Colonic mucosa (tissue), 4 donors: ENCODE measurements around the gene CLDND1. TPM values are rescaled to one million over a fixed set of nuclear protein-coding genes. Genes with fewer than 3 reads are reported as not detected.

Experiments
- DNase-seq: peaks from one replicate; pipeline ENCODE4 v3.0.0-alpha.2; 2020
- H3K27ac ChIP-seq: fragments of 200-600 bp; one replicate; pipeline ENCODE4 v1.8.0; 2021
- H3K27me3 ChIP-seq: fragments of 200-600 bp; one replicate; pipeline ENCODE4 v1.8.0; 2021
- H3K36me3 ChIP-seq: fragments of 200-600 bp; one replicate; pipeline ENCODE4 v1.8.0; 2021
- H3K4me1 ChIP-seq: fragments of 200-600 bp; one replicate; pipeline ENCODE4 v1.8.0; 2021; ENCODE audit warnings: mild to moderate bottlenecking
- H3K4me3 ChIP-seq: fragments of 200-600 bp; one replicate; pipeline ENCODE4 v1.8.0; 2021
- H3K9ac ChIP-seq, 2 donors: one replicate each; pipeline ENCODE4 v1.7.0; 2013; ENCODE audit warnings: control low read depth in 2 of 2, low read depth in 2 of 2, low read length in 2 of 2
- H3K9me3 ChIP-seq: fragments of 200-600 bp; one replicate; pipeline ENCODE4 v1.8.0; 2021
- intact Hi-C: fragments of 100-400 bp; cut with DNase I; formaldehyde crosslinking; loops from one replicate; pipeline ENCODE4 v1.14.1; 2022
- total RNA-seq, 2 donors: library from RNA; stranded (reverse); fragmentation: NEBNext Ultra II Directional in 1 of 2; extraction: Animal tissue kit (Norgen Biotek cat#: 25700) in 1 of 2; gene quantifications; one replicate each; pipeline ENCODE4 v1.2.1, GENCODE V29; 2021
- TF ChIP-seq, protein P1 (sequence below): fragments of 200-600 bp; IDR thresholded peaks from one replicate; pipeline ENCODE4 v1.8.0; 2022; ENCODE audit warnings: antibody characterized with exemption, mild to moderate bottlenecking
- donor health status: healthy.
- donor health status: DM: no; HTN: no; CAD: no.
- donor health status: DM: no; HTN: no; CAD: no.

CLDND1 gene
- total RNA-seq, 2 donors from 2014 or later, result 42.3 to 97.8 TPM

DNA sequence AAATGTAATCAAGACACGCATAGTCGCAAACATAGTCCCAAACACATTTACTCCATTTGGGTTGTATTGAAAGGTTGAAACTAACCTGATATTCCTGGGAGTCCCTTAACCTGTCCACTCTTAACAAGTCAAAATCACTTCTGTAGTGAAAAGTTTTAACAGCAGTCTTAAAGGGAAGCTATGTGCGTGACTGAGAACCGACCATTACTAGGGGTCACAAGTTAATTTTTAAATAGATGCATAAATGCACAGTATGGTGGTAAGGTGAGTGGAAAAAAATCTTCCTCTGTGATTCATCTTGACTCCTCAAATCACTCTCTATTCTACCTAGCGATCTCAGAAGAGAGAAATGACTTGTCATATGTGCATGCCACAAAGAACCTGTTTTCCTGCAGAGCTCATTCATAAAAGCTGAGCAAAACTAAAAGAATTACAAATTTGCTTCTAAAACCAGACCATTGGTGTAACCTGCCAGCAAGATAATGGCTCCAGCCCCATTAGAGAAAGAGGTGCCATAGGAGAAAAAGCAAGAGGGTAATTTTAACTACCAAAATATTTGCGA lies 13.8 kb upstream of the CLDND1 start:
- TF ChIP-seq, protein P1, sequence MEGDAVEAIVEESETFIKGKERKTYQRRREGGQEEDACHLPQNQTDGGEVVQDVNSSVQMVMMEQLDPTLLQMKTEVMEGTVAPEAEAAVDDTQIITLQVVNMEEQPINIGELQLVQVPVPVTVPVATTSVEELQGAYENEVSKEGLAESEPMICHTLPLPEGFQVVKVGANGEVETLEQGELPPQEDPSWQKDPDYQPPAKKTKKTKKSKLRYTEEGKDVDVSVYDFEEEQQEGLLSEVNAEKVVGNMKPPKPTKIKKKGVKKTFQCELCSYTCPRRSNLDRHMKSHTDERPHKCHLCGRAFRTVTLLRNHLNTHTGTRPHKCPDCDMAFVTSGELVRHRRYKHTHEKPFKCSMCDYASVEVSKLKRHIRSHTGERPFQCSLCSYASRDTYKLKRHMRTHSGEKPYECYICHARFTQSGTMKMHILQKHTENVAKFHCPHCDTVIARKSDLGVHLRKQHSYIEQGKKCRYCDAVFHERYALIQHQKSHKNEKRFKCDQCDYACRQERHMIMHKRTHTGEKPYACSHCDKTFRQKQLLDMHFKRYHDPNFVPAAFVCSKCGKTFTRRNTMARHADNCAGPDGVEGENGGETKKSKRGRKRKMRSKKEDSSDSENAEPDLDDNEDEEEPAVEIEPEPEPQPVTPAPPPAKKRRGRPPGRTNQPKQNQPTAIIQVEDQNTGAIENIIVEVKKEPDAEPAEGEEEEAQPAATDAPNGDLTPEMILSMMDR, result no peak
- DNase-seq, result no peak
- H3K4me3 ChIP-seq, result no peak overlapping the region

DNA sequence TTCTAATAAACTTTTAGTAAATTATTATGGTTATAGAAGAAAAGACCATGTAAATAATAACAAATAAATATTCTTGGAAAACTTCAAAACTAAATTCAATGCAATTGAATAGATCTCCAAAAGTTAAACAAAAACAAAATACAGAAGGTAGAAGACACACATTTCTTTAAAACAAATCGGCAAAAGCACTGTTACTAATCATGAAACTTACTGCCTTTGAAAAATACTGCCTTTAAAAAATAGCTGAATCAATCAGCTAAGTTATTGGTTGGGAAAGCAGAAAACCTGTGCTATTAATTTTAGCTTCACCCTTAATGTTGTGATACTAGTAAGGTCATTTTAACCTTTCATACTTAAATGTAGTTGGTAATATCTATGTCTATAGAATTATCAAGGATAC lies 12.0 kb upstream of the CLDND1 start:
- H3K4me1 ChIP-seq, result no peaks in the 10 kb centered on the region
- no peaks in the 10 kb centered on the region for H3K9me3 ChIP-seq
- TF ChIP-seq, protein P1, result no peak
- H3K36me3 ChIP-seq, result no peaks in the 10 kb centered on the region
- intact Hi-C loops, result no loop called here
- H3K27me3 ChIP-seq, result no peaks in the 10 kb centered on the region
- H3K9ac ChIP-seq, result no peak overlapping the region
- no peak for DNase-seq
- no peak overlapping the region for H3K4me3 ChIP-seq
- H3K27ac ChIP-seq, result no peak overlapping the region

More for the DNA sequence above, 13.8 kb upstream of the CLDND1 start:
- H3K36me3 ChIP-seq, result no peaks in the 10 kb centered on the region
- no peaks in the 10 kb centered on the region for H3K4me1 ChIP-seq
- H3K27me3 ChIP-seq, result no peaks in the 10 kb centered on the region
- H3K27ac ChIP-seq, result peak overlapping the region; percentile 35
- H3K9me3 ChIP-seq, result no peaks in the 10 kb centered on the region
- H3K9ac ChIP-seq, result no peak overlapping the region
- intact Hi-C loops, result no loop called here

DNA sequence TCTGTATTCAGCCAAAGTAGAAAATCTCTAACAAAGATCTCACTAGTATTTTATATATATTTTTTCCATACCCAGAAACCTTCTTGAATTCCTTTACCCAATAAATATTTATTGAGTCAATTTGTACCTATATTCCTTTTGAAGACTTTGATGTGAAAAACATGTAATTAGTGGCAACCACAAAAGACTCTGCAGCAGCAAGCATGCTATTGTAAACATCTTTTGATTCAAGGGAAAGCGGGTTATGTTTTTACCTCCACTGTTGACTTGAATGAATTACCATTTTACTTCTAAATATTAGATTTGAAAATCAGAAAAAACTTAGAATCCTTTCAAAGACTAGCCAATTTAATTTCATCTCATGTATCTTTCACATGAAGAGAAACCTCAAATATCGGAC lies 11.5 kb upstream of the CLDND1 start:
- H3K4me1 ChIP-seq, result no peaks in the 10 kb centered on the region
- peak overlapping the region; percentile 56 for H3K27ac ChIP-seq
- no peaks in the 10 kb centered on the region for H3K9me3 ChIP-seq
- H3K9ac ChIP-seq, result no peak overlapping the region
- intact Hi-C loops, result no loop called here
- no peak overlapping the region for H3K4me3 ChIP-seq
- no peaks in the 10 kb centered on the region for H3K27me3 ChIP-seq
- TF ChIP-seq, protein P1, result no peak
- no peak for DNase-seq
- H3K36me3 ChIP-seq, result no peaks in the 10 kb centered on the region

DNA sequence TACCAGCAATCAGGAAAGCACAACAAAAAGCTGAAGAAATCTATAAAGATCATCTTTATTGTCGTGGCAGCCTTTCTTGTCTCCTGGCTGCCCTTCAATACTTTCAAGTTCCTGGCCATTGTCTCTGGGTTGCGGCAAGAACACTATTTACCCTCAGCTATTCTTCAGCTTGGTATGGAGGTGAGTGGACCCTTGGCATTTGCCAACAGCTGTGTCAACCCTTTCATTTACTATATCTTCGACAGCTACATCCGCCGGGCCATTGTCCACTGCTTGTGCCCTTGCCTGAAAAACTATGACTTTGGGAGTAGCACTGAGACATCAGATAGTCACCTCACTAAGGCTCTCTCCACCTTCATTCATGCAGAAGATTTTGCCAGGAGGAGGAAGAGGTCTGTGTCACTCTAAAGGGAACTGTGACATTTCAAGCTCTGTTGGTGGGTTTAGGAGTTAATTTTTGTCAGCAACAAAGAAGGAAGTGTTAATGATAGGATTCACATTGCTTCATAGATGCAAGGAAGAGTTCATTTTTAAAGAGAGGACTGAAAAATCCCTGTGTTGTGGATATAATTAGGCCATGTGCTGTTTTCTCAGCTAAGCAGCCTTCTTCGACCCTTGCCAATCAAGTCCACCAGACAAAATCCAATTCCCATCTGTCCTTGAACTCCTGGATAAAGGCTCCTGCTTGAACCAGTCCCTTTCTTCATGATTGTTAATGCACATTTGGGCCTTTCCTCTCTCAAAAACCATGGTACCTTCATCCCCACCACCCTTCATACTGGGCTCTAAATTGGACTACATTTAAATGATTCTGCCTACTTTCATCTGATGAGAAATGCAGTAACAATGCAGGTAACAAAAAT lies 10.2 kb upstream of the CLDND1 start:
- no peaks in the 10 kb centered on the region for H3K36me3 ChIP-seq
- peak overlapping the region; percentile 54 to 69 for H3K9ac ChIP-seq
- intact Hi-C loops, result no loop called here
- peak overlapping the region; percentile 9 for H3K4me3 ChIP-seq
- TF ChIP-seq, protein P1, result no peak
- H3K27me3 ChIP-seq, result no peaks in the 10 kb centered on the region
- peak overlapping the region; percentile 56 for H3K27ac ChIP-seq
- no peak for DNase-seq
- H3K9me3 ChIP-seq, result no peaks in the 10 kb centered on the region
- no peaks in the 10 kb centered on the region for H3K4me1 ChIP-seq

DNA sequence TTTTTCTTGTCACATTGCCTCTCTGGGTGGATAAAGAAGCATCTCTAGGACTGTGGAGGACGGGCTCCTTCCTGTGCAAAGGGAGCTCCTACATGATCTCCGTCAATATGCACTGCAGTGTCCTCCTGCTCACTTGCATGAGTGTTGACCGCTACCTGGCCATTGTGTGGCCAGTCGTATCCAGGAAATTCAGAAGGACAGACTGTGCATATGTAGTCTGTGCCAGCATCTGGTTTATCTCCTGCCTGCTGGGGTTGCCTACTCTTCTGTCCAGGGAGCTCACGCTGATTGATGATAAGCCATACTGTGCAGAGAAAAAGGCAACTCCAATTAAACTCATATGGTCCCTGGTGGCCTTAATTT lies 9.6 kb upstream of the CLDND1 start:
- H3K27ac ChIP-seq, result peak overlapping the region; percentile 56
- H3K36me3 ChIP-seq, result no peaks in the 10 kb centered on the region
- no peaks in the 10 kb centered on the region for H3K9me3 ChIP-seq
- H3K27me3 ChIP-seq, result no peaks in the 10 kb centered on the region
- intact Hi-C loops, result no loop called here
- no peaks in the 10 kb centered on the region for H3K4me1 ChIP-seq
- H3K4me3 ChIP-seq, result peak overlapping the region; percentile 9
- TF ChIP-seq, protein P1, result no peak
- DNase-seq, result no peak
- peak overlapping the region; percentile 54 to 69 for H3K9ac ChIP-seq
